GM18870 (cell line): Measurements from ENCODE around the gene ZNF784.

Experiments
- ATAC-seq: cut with Tn5 transposase; IDR thresholded peaks from one replicate; pipeline ENCODE4 v1.9.1; 2021; ENCODE audit warnings: moderate library complexity; ENCODE audit not compliant: unreplicated experiment

Gene ZNF784

GRCh38 chr19:55621673-55622231 lies 2.6 kb downstream of the ZNF784 start:
- no peak for ATAC-seq

- no peak for ATAC-seq
These were observed 3.1 kb downstream of the ZNF784 start for GRCh38 chr19:55621205-55621672.

GRCh38 chr19:55620410-55621204 lies 3.8 kb downstream of the ZNF784 start:
- ATAC-seq: no peak

GRCh38 chr19:55619286-55619685 lies 5.1 kb downstream of the ZNF784 start:
- ATAC-seq: no peak

- ATAC-seq: no peak
These were observed 5.9 kb downstream of the ZNF784 start for GRCh38 chr19:55618426-55618825.

- no peak for ATAC-seq
These were observed 6.9 kb downstream of the ZNF784 start for GRCh38 chr19:55617426-55617825.

GRCh38 chr19:55616395-55616875 lies 7.9 kb downstream of the ZNF784 start:
- ATAC-seq: no peak

- ATAC-seq: no peak
These were observed 8.6 kb downstream of the ZNF784 start for GRCh38 chr19:55615543-55616394.

- ATAC-seq: no peak
These were observed 9.4 kb downstream of the ZNF784 start for GRCh38 chr19:55614711-55615542.

GRCh38 chr19:55613930-55614710 lies 10.2 kb downstream of the ZNF784 start:
- no peak for ATAC-seq

GRCh38 chr19:55613396-55613795 lies 11.0 kb downstream of the ZNF784 start:
- ATAC-seq: no peak

GRCh38 chr19:55611983-55612645 lies 12.3 kb downstream of the ZNF784 start:
- no peak for ATAC-seq

GRCh38 chr19:55611300-55611982 lies 12.9 kb downstream of the ZNF784 start:
- ATAC-seq: no peak

GRCh38 chr19:55609326-55609725 lies 15.0 kb downstream of the ZNF784 start:
- ATAC-seq: no peak

GRCh38 chr19:55606817-55607216 lies 17.5 kb downstream of the ZNF784 start:
- no peak for ATAC-seq

- no peak for ATAC-seq
These were observed 17.9 kb downstream of the ZNF784 start for GRCh38 chr19:55606471-55606787.

GRCh38 chr19:55605637-55606470 lies 18.5 kb downstream of the ZNF784 start, which contains the start of gene ZNF865:
ZNF865 (plus strand) TSS chr19:55605647; CDS start chr19:55613619, 7,972 bp downstream.
- ATAC-seq: no peak

- peak; percentile 56 for ATAC-seq
These were observed 19.1 kb downstream of the ZNF784 start for GRCh38 chr19:55605207-55605636.
